HepG2 (cell line): ENCODE measurements around the gene IQCN. TPM values are rescaled to one million over a fixed set of nuclear protein-coding genes. Genes with fewer than 3 reads are reported as not detected.

Experiments
- EZH2 ChIP-seq: conservative IDR thresholded peaks from 2 replicates; pipeline ENCODE4 v1.6.1; 2012; ENCODE audit warnings: mild to moderate bottlenecking, low read depth, low read length, moderate library complexity
- HOXA5 ChIP-seq: sonication (generic); formaldehyde crosslinking; IDR thresholded peaks from 2 replicates; pipeline ENCODE4 v1.4.0; 2020; ENCODE audit warnings: missing genetic modification reagents
- MBNL3 ChIP-seq: fragments of 250-450 bp; sonication (Bioruptor Pico); conservative IDR thresholded peaks from 2 replicates; pipeline ENCODE4 v1.8.0; 2022; ENCODE audit warnings: mild to moderate bottlenecking, inconsistent platforms
- NCOA1 ChIP-seq: sonication (generic); formaldehyde crosslinking; IDR thresholded peaks from 2 replicates; pipeline ENCODE4 v1.9.0; 2021; ENCODE audit warnings: missing genetic modification reagents
- NFKB2 ChIP-seq: sonication (generic); formaldehyde crosslinking; IDR thresholded peaks from 2 replicates; pipeline ENCODE4 v1.4.0; 2020; ENCODE audit warnings: missing genetic modification reagents, borderline replicate concordance
- RBM22 ChIP-seq: fragments of 200-400 bp; formaldehyde crosslinking; optimal IDR thresholded peaks from 2 replicates; pipeline ENCODE3; 2017; ENCODE audit warnings: mild to moderate bottlenecking, low read length, moderate library complexity
- RELA ChIP-seq: sonication (generic); formaldehyde crosslinking; IDR thresholded peaks from 2 replicates; pipeline ENCODE4 v1.4.0; 2020; ENCODE audit warnings: missing genetic modification reagents
- RFX5 ChIP-seq: IDR thresholded peaks from 2 replicates; pipeline ENCODE4 v1.6.1; 2011; ENCODE audit warnings: low read depth, low read length, improper control_type of control experiment
- TBP ChIP-seq: sonication (generic); formaldehyde crosslinking; IDR thresholded peaks from 2 replicates; pipeline ENCODE4 v1.5.0; 2020; ENCODE audit warnings: missing genetic modification reagents
- TCF7 ChIP-seq: sonication (generic); IDR thresholded peaks from 2 replicates; pipeline ENCODE4 v1.6.1; 2016; ENCODE audit warnings: antibody characterized with exemption, low read depth
- ZNF282 ChIP-seq: fragments of 450-650 bp; IDR thresholded peaks from 2 replicates; pipeline ENCODE4 v1.6.1; 2018; ENCODE audit not compliant: partially characterized antibody
- ZNF331 ChIP-seq: sonication (generic); formaldehyde crosslinking; IDR thresholded peaks from 2 replicates; pipeline ENCODE4 v1.4.0; 2020; ENCODE audit warnings: missing genetic modification reagents
- ZNF33A ChIP-seq: sonication (generic); formaldehyde crosslinking; IDR thresholded peaks from 2 replicates; pipeline ENCODE4 v1.5.1; 2020; ENCODE audit warnings: missing genetic modification reagents, mild to moderate bottlenecking, moderate library complexity, borderline replicate concordance
- ZNF614 ChIP-seq: IDR thresholded peaks from 2 replicates; pipeline ENCODE4 v1.6.1; 2018; ENCODE audit warnings: missing biosample characterization, missing genetic modification reagents, inconsistent platforms, borderline replicate concordance
- ZSCAN30 ChIP-seq: sonication (generic); formaldehyde crosslinking; IDR thresholded peaks from 2 replicates; pipeline ENCODE4 v1.5.0; 2020; ENCODE audit warnings: mild to moderate bottlenecking, missing genetic modification reagents
- polyA plus RNA-seq, 8 experiments: library from polyadenylated mRNA; depleted of rRNA in 3 of 8; stranded (reverse) in 7 of 8; unstranded in 1 of 8; fragments of >200 nt; fragmentation: Illumina TruSeq in 4 of 8; extraction: Trizol in 4 of 8; gene quantifications; 2 replicates each; pipeline versions ENCODE4 v1.2.1 to v1.2.3, GENCODE V29; 2011 to 2016; ENCODE audit warnings: low read depth in 4 of 8, missing spikeins in 1 of 8, mixed read lengths in 1 of 8; ENCODE audit not compliant: insufficient read depth in 1 of 8
- total RNA-seq, 5 experiments: library from RNA; depleted of rRNA; stranded (reverse); fragments of >200 nt; fragmentation: Illumina TruSeq; extraction: Trizol; gene quantifications; 2 replicates each; pipeline ENCODE4 v1.2.3, GENCODE V29; 2016; ENCODE audit warnings: low read depth in 1 of 5
- TF ChIP-seq, protein P1 (sequence below): IDR thresholded peaks from 2 replicates; pipeline ENCODE4 v1.6.1; 2018; ENCODE audit warnings: missing genetic modification reagents, mild to moderate bottlenecking, missing compliant biosample characterization
- TF ChIP-seq, protein P2 (sequence below): sonication (generic); formaldehyde crosslinking; IDR thresholded peaks from 2 replicates; pipeline ENCODE4 v1.9.0; 2021; ENCODE audit warnings: missing genetic modification reagents, borderline replicate concordance
- TF ChIP-seq, protein P3 (sequence below): sonication (generic); formaldehyde crosslinking; IDR thresholded peaks from 2 replicates; pipeline ENCODE4 v1.5.0; 2020; ENCODE audit warnings: missing genetic modification reagents, mild to moderate bottlenecking, borderline replicate concordance
- TF ChIP-seq, protein P4 (sequence below): sonication (generic); formaldehyde crosslinking; IDR thresholded peaks from 2 replicates; pipeline ENCODE4 v1.4.0; 2020; ENCODE audit warnings: missing genetic modification reagents, borderline replicate concordance
- TF ChIP-seq, protein P5 (sequence below), 2 experiments: IDR thresholded peaks; 2 replicates each; pipeline ENCODE4 v1.6.1; 2011 to 2012; ENCODE audit warnings: low read length in 2 of 2, borderline replicate concordance in 1 of 2, low read depth in 1 of 2, mild to moderate bottlenecking in 1 of 2, moderate library complexity in 1 of 2

The IQCN gene
- total and polyA plus RNA-seq, 2 of the 13 experiments (the other 11 are each of a cell fraction or from before 2014, with no cell fraction given): 0.04 to 0.18 TPM

DNA sequence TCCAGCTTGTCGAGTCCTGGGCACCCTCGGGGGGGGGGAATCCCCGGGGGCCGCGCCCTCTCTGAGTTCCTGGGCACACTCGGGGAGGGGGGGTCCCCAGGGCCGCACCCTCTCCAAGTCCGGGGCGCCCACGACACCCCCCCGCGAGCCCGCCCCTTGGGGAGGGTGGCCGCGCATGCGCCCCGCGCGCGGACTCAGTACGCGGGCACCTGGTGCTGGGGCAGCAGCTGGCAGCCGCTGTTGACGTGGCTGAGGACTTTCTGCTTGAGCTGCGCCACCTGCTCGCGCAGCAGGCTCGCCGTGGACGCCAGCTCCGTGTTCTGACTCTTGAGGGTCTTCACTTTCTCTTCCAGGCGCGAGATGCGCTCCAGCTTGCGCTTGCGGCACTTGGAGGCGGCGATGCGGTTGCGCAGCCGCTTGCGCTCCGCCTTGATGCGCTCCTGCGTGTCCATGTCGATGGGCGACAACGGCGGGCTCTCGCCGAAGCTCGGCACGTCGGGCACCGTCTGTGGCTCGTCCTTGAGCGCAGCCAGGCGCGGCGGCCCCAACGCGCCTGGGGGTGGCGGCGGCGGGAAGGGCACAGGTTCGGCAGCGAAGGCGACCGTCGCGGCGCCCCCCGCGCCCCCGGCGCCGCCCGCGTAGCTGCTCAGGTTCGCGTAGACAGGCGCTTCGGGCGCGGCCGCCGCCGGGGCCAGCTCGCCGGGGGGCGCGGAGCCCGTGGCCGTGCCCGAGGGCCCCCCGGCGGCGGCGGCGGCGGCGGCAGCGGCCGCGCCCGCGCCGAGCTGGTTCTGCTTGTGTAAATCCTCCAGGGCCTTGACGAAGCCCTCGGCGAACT, 6.2 kb upstream of the IQCN start (continued):
- TF ChIP-seq HOXA5 (no peak; the same call in 1 of the 2 replicates), MBNL3 (CRISPR knock-in tag) (no peak), EZH2 (no peak), ZSCAN30 (no peak), ZNF282 (no peak), RBM22 (no peak), ZNF33A (CRISPR knock-in tag) (no peak), TBP (CRISPR knock-in tag) (no peak), RELA (CRISPR knock-in tag) (no peak), NCOA1 (no peak), TCF7 (no peak), ZNF614 (0 out of 2 replicates have a peak, but pooled peaks have one; percentile 40), RFX5 (no peak), NFKB2 (CRISPR knock-in tag) (peak; percentile 86; the same call in 1 of the 2 replicates), ZNF331 (0 out of 2 replicates have a peak, but pooled peaks have one; percentile 8)
- TF ChIP-seq, protein P1, sequence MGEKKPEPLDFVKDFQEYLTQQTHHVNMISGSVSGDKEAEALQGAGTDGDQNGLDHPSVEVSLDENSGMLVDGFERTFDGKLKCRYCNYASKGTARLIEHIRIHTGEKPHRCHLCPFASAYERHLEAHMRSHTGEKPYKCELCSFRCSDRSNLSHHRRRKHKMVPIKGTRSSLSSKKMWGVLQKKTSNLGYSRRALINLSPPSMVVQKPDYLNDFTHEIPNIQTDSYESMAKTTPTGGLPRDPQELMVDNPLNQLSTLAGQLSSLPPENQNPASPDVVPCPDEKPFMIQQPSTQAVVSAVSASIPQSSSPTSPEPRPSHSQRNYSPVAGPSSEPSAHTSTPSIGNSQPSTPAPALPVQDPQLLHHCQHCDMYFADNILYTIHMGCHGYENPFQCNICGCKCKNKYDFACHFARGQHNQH (CRISPR knock-in tag): peak; percentile 33; the same call in 1 of the 2 replicates
- TF ChIP-seq, protein P2, sequence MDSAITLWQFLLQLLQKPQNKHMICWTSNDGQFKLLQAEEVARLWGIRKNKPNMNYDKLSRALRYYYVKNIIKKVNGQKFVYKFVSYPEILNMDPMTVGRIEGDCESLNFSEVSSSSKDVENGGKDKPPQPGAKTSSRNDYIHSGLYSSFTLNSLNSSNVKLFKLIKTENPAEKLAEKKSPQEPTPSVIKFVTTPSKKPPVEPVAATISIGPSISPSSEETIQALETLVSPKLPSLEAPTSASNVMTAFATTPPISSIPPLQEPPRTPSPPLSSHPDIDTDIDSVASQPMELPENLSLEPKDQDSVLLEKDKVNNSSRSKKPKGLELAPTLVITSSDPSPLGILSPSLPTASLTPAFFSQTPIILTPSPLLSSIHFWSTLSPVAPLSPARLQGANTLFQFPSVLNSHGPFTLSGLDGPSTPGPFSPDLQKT (CRISPR knock-in tag): 0 out of 2 replicates have a peak, but pooled peaks have one; percentile 18
- TF ChIP-seq, protein P3, sequence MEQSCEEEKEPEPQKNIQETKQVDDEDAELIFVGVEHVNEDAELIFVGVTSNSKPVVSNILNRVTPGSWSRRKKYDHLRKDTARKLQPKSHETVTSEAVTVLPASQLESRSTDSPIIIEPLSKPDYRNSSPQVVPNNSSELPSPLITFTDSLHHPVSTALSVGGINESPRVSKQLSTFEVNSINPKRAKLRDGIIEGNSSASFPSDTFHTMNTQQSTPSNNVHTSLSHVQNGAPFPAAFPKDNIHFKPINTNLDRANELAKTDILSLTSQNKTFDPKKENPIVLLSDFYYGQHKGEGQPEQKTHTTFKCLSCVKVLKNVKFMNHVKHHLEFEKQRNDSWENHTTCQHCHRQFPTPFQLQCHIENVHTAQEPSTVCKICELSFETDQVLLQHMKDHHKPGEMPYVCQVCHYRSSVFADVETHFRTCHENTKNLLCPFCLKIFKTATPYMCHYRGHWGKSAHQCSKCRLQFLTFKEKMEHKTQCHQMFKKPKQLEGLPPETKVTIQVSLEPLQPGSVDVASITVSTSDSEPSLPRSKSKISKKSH: 0 out of 2 replicates have a peak, but pooled peaks have one; percentile 67
- TF ChIP-seq, protein P4, sequence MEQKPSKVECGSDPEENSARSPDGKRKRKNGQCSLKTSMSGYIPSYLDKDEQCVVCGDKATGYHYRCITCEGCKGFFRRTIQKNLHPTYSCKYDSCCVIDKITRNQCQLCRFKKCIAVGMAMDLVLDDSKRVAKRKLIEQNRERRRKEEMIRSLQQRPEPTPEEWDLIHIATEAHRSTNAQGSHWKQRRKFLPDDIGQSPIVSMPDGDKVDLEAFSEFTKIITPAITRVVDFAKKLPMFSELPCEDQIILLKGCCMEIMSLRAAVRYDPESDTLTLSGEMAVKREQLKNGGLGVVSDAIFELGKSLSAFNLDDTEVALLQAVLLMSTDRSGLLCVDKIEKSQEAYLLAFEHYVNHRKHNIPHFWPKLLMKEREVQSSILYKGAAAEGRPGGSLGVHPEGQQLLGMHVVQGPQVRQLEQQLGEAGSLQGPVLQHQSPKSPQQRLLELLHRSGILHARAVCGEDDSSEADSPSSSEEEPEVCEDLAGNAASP (CRISPR knock-in tag): 0 out of 2 replicates have a peak, but pooled peaks have one; percentile 18
- TF ChIP-seq, protein P5, sequence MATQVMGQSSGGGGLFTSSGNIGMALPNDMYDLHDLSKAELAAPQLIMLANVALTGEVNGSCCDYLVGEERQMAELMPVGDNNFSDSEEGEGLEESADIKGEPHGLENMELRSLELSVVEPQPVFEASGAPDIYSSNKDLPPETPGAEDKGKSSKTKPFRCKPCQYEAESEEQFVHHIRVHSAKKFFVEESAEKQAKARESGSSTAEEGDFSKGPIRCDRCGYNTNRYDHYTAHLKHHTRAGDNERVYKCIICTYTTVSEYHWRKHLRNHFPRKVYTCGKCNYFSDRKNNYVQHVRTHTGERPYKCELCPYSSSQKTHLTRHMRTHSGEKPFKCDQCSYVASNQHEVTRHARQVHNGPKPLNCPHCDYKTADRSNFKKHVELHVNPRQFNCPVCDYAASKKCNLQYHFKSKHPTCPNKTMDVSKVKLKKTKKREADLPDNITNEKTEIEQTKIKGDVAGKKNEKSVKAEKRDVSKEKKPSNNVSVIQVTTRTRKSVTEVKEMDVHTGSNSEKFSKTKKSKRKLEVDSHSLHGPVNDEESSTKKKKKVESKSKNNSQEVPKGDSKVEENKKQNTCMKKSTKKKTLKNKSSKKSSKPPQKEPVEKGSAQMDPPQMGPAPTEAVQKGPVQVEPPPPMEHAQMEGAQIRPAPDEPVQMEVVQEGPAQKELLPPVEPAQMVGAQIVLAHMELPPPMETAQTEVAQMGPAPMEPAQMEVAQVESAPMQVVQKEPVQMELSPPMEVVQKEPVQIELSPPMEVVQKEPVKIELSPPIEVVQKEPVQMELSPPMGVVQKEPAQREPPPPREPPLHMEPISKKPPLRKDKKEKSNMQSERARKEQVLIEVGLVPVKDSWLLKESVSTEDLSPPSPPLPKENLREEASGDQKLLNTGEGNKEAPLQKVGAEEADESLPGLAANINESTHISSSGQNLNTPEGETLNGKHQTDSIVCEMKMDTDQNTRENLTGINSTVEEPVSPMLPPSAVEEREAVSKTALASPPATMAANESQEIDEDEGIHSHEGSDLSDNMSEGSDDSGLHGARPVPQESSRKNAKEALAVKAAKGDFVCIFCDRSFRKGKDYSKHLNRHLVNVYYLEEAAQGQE (IDR thresholded peaks at IDR 0.05; ENCODE audit: borderline replicate concordance in 1 of 2, low read depth in 1 of 2, low read length in 2 of 2): 0 out of 4 replicates have a peak, but pooled peaks of 1 of the 2 experiments have one; percentile 19
